Natural killer cell (primary cell): ENCODE results near the gene FTCD. TPM values are rescaled to one million over a fixed set of nuclear protein-coding genes. Genes with fewer than 3 reads are reported as not detected.

Experiments
- ATAC-seq, 3 donors: fragments of 150-1000 bp in 2 of 3; fragments of 200-7000 bp in 1 of 3; cut with Tn5 transposase; 1 replicate in 1 of 3; 2 replicates in 2 of 3; pipeline ENCODE4 v1.10.0; 2021; ENCODE audit warnings: mild to moderate bottlenecking in 2 of 3, moderate library complexity in 2 of 3
- DNase-seq, 2 donors: peaks; one replicate each; pipeline versions ENCODE4 v3.0.0 to v3.0.0-alpha.2; 2013 to 2021; ENCODE audit warnings: mixed read lengths in 1 of 2
- H3K27ac ChIP-seq: one replicate; pipeline ENCODE4 v1.5.1; 2013; ENCODE audit warnings: mild to moderate bottlenecking, low read length
- H3K27me3 ChIP-seq: one replicate; pipeline ENCODE4 v1.6.1; 2013; ENCODE audit warnings: low read length; ENCODE audit not compliant: control insufficient read depth, insufficient read depth
- H3K36me3 ChIP-seq: one replicate; pipeline ENCODE4 v1.6.1; 2013; ENCODE audit warnings: low read length; ENCODE audit not compliant: control insufficient read depth, insufficient read depth
- H3K4me1 ChIP-seq: one replicate; pipeline ENCODE4 v1.6.1; 2013; ENCODE audit warnings: low read length; ENCODE audit not compliant: control insufficient read depth, insufficient read depth
- H3K4me3 ChIP-seq: one replicate; pipeline ENCODE4 v1.5.1; 2013; ENCODE audit warnings: low read length
- H3K9me3 ChIP-seq: one replicate; pipeline ENCODE4 v1.6.1; 2013; ENCODE audit warnings: low read length; ENCODE audit not compliant: control insufficient read depth, insufficient read depth
- H3K27ac Mint-ChIP-seq, 2 donors: one replicate each; pipeline ENCODE4 v1.8.0; 2022; ENCODE audit warnings: mild to moderate bottlenecking in 2 of 2, mixed read lengths in 2 of 2, moderate library complexity in 1 of 2
- H3K27me3 Mint-ChIP-seq, 2 donors: one replicate each; pipeline ENCODE4 v1.8.0; 2022; ENCODE audit warnings: low read depth in 2 of 2, mixed read lengths in 2 of 2
- H3K36me3 Mint-ChIP-seq: one replicate; pipeline ENCODE4 v1.8.0; 2022; ENCODE audit warnings: mixed read lengths
- H3K4me1 Mint-ChIP-seq, 2 donors: one replicate each; pipeline ENCODE4 v1.8.0; 2022; ENCODE audit warnings: mixed read lengths in 2 of 2
- H3K4me3 Mint-ChIP-seq: one replicate; pipeline ENCODE4 v1.8.0; 2022; ENCODE audit warnings: mild to moderate bottlenecking, moderate library complexity, mixed read lengths
- H3K9me3 Mint-ChIP-seq, 2 donors: one replicate each; pipeline ENCODE4 v1.8.0; 2022; ENCODE audit warnings: mixed read lengths in 2 of 2
- CTCF ChIP-seq: fragments of 200-600 bp; IDR thresholded peaks from one replicate; pipeline ENCODE4 v1.8.0; 2022; ENCODE audit warnings: antibody characterized with exemption
- WGBS: methylation state at CpG from one replicate; pipeline ENCODE4 v1.1.7; 2013; ENCODE audit warnings: missing lambda C conversion rate; ENCODE audit not compliant: insufficient coverage; 5-methylcytosine and 5-hydroxymethylcytosine counted together
- intact Hi-C: fragments of 100-400 bp; cut with micrococcal nuclease; formaldehyde crosslinking; loops from one replicate; pipeline ENCODE4 v1.14.2; 2022
- total RNA-seq, 4 donors: library from RNA; stranded (reverse); fragments of 120-200 nt in 1 of 4; gene quantifications; one replicate each; pipeline versions ENCODE4 v1.2.3 to v1.2.4, GENCODE V29; 2013 to 2022

FTCD gene
- total RNA-seq, 3 donors from 2014 or later (not counting 1 experiment from before 2014, with no cell fraction given), result 0.34 TPM; not detected in 2

GRCh38 chr21:46152927-46153246, 2.5 kb downstream of the FTCD start:
- no peaks in the 10 kb centered on the region for H3K27me3 ChIP-seq
- DNase-seq, result peak in 1 of 2 donors; percentile 8
- H3K36me3 ChIP-seq, result no peaks in the 10 kb centered on the region
- no peaks in the 10 kb centered on the region for H3K36me3 Mint-ChIP-seq
- H3K4me3 ChIP-seq, result no peak overlapping the region
- H3K4me3 Mint-ChIP-seq, result no peak overlapping the region
- no peaks in the 10 kb centered on the region for H3K9me3 Mint-ChIP-seq
- H3K27ac ChIP-seq, result no peak overlapping the region
- no peak overlapping the region for H3K27ac Mint-ChIP-seq
- H3K9me3 ChIP-seq, result no peaks in the 10 kb centered on the region
- TF ChIP-seq CTCF, result no peak
- intact Hi-C loops, result no loop called here
- H3K4me1 Mint-ChIP-seq, result no peaks in the 10 kb centered on the region
- peak in 1 of 3 donors; percentile 12 for ATAC-seq
- H3K27me3 Mint-ChIP-seq, result no peaks in the 10 kb centered on the region
- WGBS, result 61% methylated on average over 18 of the region's 18 CpGs
- peaks cover 8% of the 10 kb centered on the region for H3K4me1 ChIP-seq

- Histone ChIP-seq H3K4me3 (no peak overlapping the region), H3K4me1 (peaks cover 8% of the 10 kb centered on the region), H3K36me3 (no peaks in the 10 kb centered on the region), H3K9me3 (no peaks in the 10 kb centered on the region), H3K27me3 (no peaks in the 10 kb centered on the region), H3K27ac (no peak overlapping the region)
- Mint-ChIP-seq H3K27me3 (no peaks in the 10 kb centered on the region), H3K4me3 (no peak overlapping the region), H3K4me1 (no peaks in the 10 kb centered on the region), H3K27ac (no peak overlapping the region), H3K9me3 (no peaks in the 10 kb centered on the region), H3K36me3 (no peaks in the 10 kb centered on the region)
- no peak for DNase-seq
- intact Hi-C loops, result no loop called here
- no peak for ATAC-seq
- 93% methylated on average over 45 of the region's 45 CpGs for WGBS
- no peak for TF ChIP-seq CTCF
These were observed 3.1 kb downstream of the FTCD start for GRCh38 chr21:46151989-46152926.

- TF ChIP-seq CTCF, result no peak
- no peak overlapping the region for H3K4me3 Mint-ChIP-seq
- no peaks in the 10 kb centered on the region for H3K27me3 ChIP-seq
- no peaks in the 10 kb centered on the region for H3K9me3 Mint-ChIP-seq
- no peaks in the 10 kb centered on the region for H3K36me3 Mint-ChIP-seq
- H3K4me1 Mint-ChIP-seq, result no peaks in the 10 kb centered on the region
- H3K36me3 ChIP-seq, result no peaks in the 10 kb centered on the region
- no peak overlapping the region for H3K27ac Mint-ChIP-seq
- peaks cover 8% of the 10 kb centered on the region for H3K4me1 ChIP-seq
- 92% methylated on average over 47 of the region's 47 CpGs for WGBS
- H3K27me3 Mint-ChIP-seq, result no peaks in the 10 kb centered on the region
- DNase-seq (peak in 1 of 2 donors; percentile 14), ATAC-seq (no peak)
- H3K27ac ChIP-seq, result no peak overlapping the region
- H3K4me3 ChIP-seq, result no peak overlapping the region
- intact Hi-C loops, result no loop called here
- H3K9me3 ChIP-seq, result no peaks in the 10 kb centered on the region
These were observed 4.0 kb downstream of the FTCD start for GRCh38 chr21:46151261-46151988.
